ENCODE data around the gene PAQR8. TPM values are rescaled to one million over a fixed set of nuclear protein-coding genes. Genes with fewer than 3 reads are reported as not detected.

PAQR8 gene
- total RNA-seq, 3 donors from 2014 or later, result 1.4 to 3.4 (median 2.6) TPM

GRCh38 chr6:52399511-52400312, 37.8 kb downstream of the PAQR8 start:
- peak; percentile 20 for DNase-seq
- ATAC-seq, result peak; percentile 41 to 50
- Mint-ChIP-seq H3K36me3 (ENCODE audit: insufficient read depth) (peaks cover 12% of the 10 kb centered on the region), H3K9me3 (peaks cover 5% of the 10 kb centered on the region), H3K27me3 (ENCODE audit: low read depth) (no peaks in the 10 kb centered on the region), H3K4me1 (ENCODE audit: low read depth) (peaks cover 70% of the 10 kb centered on the region), H3K4me3 (no peak overlapping the region)

- DNase-seq, result no peak
- H3K36me3 Mint-ChIP-seq (ENCODE audit: insufficient read depth), result peaks cover 14% of the 10 kb centered on the region
- no peak for ATAC-seq
- H3K27me3 Mint-ChIP-seq (ENCODE audit: low read depth), result no peaks in the 10 kb centered on the region
- H3K4me1 Mint-ChIP-seq (ENCODE audit: low read depth), result peaks cover 64% of the 10 kb centered on the region
- no peak overlapping the region for H3K4me3 Mint-ChIP-seq
- peaks cover 5% of the 10 kb centered on the region for H3K9me3 Mint-ChIP-seq
Measured at GRCh38 chr6:52400313-52401041, 38.5 kb downstream of the PAQR8 start.

- Mint-ChIP-seq H3K27me3 (ENCODE audit: low read depth) (no peaks in the 10 kb centered on the region), H3K36me3 (ENCODE audit: insufficient read depth) (peaks cover 16% of the 10 kb centered on the region), H3K4me3 (no peak overlapping the region), H3K9me3 (no peaks in the 10 kb centered on the region), H3K4me1 (ENCODE audit: low read depth) (peaks cover 39% of the 10 kb centered on the region)
- DNase-seq (no peak), ATAC-seq (no peak)
Measured at GRCh38 chr6:52403086-52403485, 41.1 kb downstream of the PAQR8 start.

GRCh38 chr6:52403627-52404026, 41.7 kb downstream of the PAQR8 start:
- no peak overlapping the region for H3K4me3 Mint-ChIP-seq
- peaks cover 16% of the 10 kb centered on the region for H3K36me3 Mint-ChIP-seq (ENCODE audit: insufficient read depth)
- peaks cover 33% of the 10 kb centered on the region for H3K4me1 Mint-ChIP-seq (ENCODE audit: low read depth)
- no peak for DNase-seq
- ATAC-seq, result no peak
- H3K9me3 Mint-ChIP-seq, result no peaks in the 10 kb centered on the region
- no peaks in the 10 kb centered on the region for H3K27me3 Mint-ChIP-seq (ENCODE audit: low read depth)

GRCh38 chr6:52405243-52405642, 43.3 kb downstream of the PAQR8 start:
- no peak for DNase-seq

GRCh38 chr6:52407467-52407866, 45.5 kb downstream of the PAQR8 start:
- H3K4me3 Mint-ChIP-seq, result no peak overlapping the region
- no peaks in the 10 kb centered on the region for H3K9me3 Mint-ChIP-seq
- H3K27me3 Mint-ChIP-seq (ENCODE audit: low read depth), result no peaks in the 10 kb centered on the region
- peaks cover 9% of the 10 kb centered on the region for H3K4me1 Mint-ChIP-seq (ENCODE audit: low read depth)
- peaks cover 16% of the 10 kb centered on the region for H3K36me3 Mint-ChIP-seq (ENCODE audit: insufficient read depth)
- ATAC-seq (peak; percentile 76 to 78), DNase-seq (no peak)

More at GRCh38 chr6:52405243-52405642, 43.3 kb downstream of the PAQR8 start:
- no peak overlapping the region for H3K4me3 Mint-ChIP-seq
- ATAC-seq, result no peak
- H3K4me1 Mint-ChIP-seq (ENCODE audit: low read depth), result peaks cover 20% of the 10 kb centered on the region
- no peaks in the 10 kb centered on the region for H3K27me3 Mint-ChIP-seq (ENCODE audit: low read depth)
- H3K9me3 Mint-ChIP-seq, result no peaks in the 10 kb centered on the region
- H3K36me3 Mint-ChIP-seq (ENCODE audit: insufficient read depth), result peaks cover 16% of the 10 kb centered on the region

- Mint-ChIP-seq H3K4me3 (no peak overlapping the region), H3K4me1 (ENCODE audit: low read depth) (peaks cover 8% of the 10 kb centered on the region), H3K9me3 (no peaks in the 10 kb centered on the region), H3K36me3 (ENCODE audit: insufficient read depth) (peaks cover 6% of the 10 kb centered on the region), H3K27me3 (ENCODE audit: low read depth) (no peaks in the 10 kb centered on the region)
- DNase-seq, result no peak
- ATAC-seq, result no peak
Measured at GRCh38 chr6:52409499-52409898, 47.5 kb downstream of the PAQR8 start.

GRCh38 chr6:52410979-52411378, 49.0 kb downstream of the PAQR8 start:
- H3K9me3 Mint-ChIP-seq, result no peaks in the 10 kb centered on the region
- DNase-seq (no peak), ATAC-seq (no peak)
- peaks cover 2% of the 10 kb centered on the region for H3K36me3 Mint-ChIP-seq (ENCODE audit: insufficient read depth)
- no peaks in the 10 kb centered on the region for H3K27me3 Mint-ChIP-seq (ENCODE audit: low read depth)
- no peak overlapping the region for H3K4me3 Mint-ChIP-seq
- H3K4me1 Mint-ChIP-seq (ENCODE audit: low read depth), result peaks cover 13% of the 10 kb centered on the region

- DNase-seq, result no peak
- Mint-ChIP-seq H3K9me3 (no peaks in the 10 kb centered on the region), H3K4me3 (no peak overlapping the region), H3K27me3 (ENCODE audit: low read depth) (no peaks in the 10 kb centered on the region), H3K4me1 (ENCODE audit: low read depth) (peaks cover 19% of the 10 kb centered on the region), H3K36me3 (ENCODE audit: insufficient read depth) (no peaks in the 10 kb centered on the region)
- no peak for ATAC-seq
Measured at GRCh38 chr6:52411911-52412310, 50.0 kb downstream of the PAQR8 start.

GRCh38 chr6:52415333-52415732, 53.4 kb downstream of the PAQR8 start:
- Mint-ChIP-seq H3K4me3 (no peak overlapping the region), H3K27me3 (ENCODE audit: low read depth) (no peaks in the 10 kb centered on the region), H3K9me3 (no peaks in the 10 kb centered on the region), H3K4me1 (ENCODE audit: low read depth) (peaks cover 21% of the 10 kb centered on the region), H3K36me3 (ENCODE audit: insufficient read depth) (no peaks in the 10 kb centered on the region)
- DNase-seq, result no peak
- no peak for ATAC-seq

GRCh38 chr6:52415917-52416628, 54.1 kb downstream of the PAQR8 start:
- H3K9me3 Mint-ChIP-seq, result no peaks in the 10 kb centered on the region
- H3K4me1 Mint-ChIP-seq (ENCODE audit: low read depth), result peaks cover 21% of the 10 kb centered on the region
- no peaks in the 10 kb centered on the region for H3K27me3 Mint-ChIP-seq (ENCODE audit: low read depth)
- H3K4me3 Mint-ChIP-seq, result no peak overlapping the region
- H3K36me3 Mint-ChIP-seq (ENCODE audit: insufficient read depth), result no peaks in the 10 kb centered on the region
- ATAC-seq, result no peak
- DNase-seq, result no peak

GRCh38 chr6:52416629-52417151, 54.7 kb downstream of the PAQR8 start:
- ATAC-seq, result no peak
- DNase-seq, result no peak

GRCh38 chr6:52417675-52418111, 55.7 kb downstream of the PAQR8 start:
- no peaks in the 10 kb centered on the region for H3K27me3 Mint-ChIP-seq (ENCODE audit: low read depth)
- no peaks in the 10 kb centered on the region for H3K9me3 Mint-ChIP-seq
- no peaks in the 10 kb centered on the region for H3K36me3 Mint-ChIP-seq (ENCODE audit: insufficient read depth)
- H3K4me1 Mint-ChIP-seq (ENCODE audit: low read depth), result peaks cover 18% of the 10 kb centered on the region
- ATAC-seq (no peak), DNase-seq (no peak)
- H3K4me3 Mint-ChIP-seq, result no peak overlapping the region

More at GRCh38 chr6:52416629-52417151, 54.7 kb downstream of the PAQR8 start:
- Mint-ChIP-seq H3K9me3 (no peaks in the 10 kb centered on the region), H3K4me1 (ENCODE audit: low read depth) (peaks cover 21% of the 10 kb centered on the region), H3K36me3 (ENCODE audit: insufficient read depth) (no peaks in the 10 kb centered on the region), H3K4me3 (no peak overlapping the region), H3K27me3 (ENCODE audit: low read depth) (no peaks in the 10 kb centered on the region)

- DNase-seq (no peak), ATAC-seq (no peak)
- H3K4me1 Mint-ChIP-seq (ENCODE audit: low read depth), result peaks cover 16% of the 10 kb centered on the region
- H3K36me3 Mint-ChIP-seq (ENCODE audit: insufficient read depth), result no peaks in the 10 kb centered on the region
- no peaks in the 10 kb centered on the region for H3K27me3 Mint-ChIP-seq (ENCODE audit: low read depth)
- peak overlapping the region; percentile 24 for H3K4me3 Mint-ChIP-seq
- H3K9me3 Mint-ChIP-seq, result no peaks in the 10 kb centered on the region
Measured at GRCh38 chr6:52418606-52419005, 56.7 kb downstream of the PAQR8 start.

Data from activated T-cell treated with anti-CD3 and anti-CD28 coated beads, Interleukin-2, amount 50 U/mL, for 4 hours (primary cell).